Measurements from ENCODE around the gene AFF1. TPM values are rescaled to one million over a fixed set of nuclear protein-coding genes. Genes with fewer than 3 reads are reported as not detected.

AFF1 gene
- total and polyA plus RNA-seq, 4 donors, result 7.2 to 42.8 (median 21.5) TPM

DNA sequence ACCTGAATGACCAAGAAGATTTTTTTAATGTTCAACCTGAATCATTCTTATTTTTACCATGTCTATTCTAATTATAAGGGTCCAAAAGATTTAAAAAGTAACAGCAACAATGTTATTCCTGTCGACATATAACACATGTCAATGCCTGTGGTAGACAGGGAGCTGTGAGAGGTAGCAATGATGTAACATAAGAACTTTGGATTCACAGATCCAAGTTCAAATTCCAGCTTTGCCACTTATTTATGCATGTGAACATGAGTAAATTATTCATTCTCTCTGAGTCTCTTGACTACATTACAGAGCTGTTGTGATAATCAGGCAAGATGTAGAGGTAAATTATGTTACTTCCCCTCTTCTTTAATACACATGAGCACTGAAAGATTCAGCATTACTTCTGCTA is 231.1 kb downstream of the AFF1 start:
- H3K27ac ChIP-seq (ENCODE audit: low read depth in 1 of 2, low read length in 2 of 2), result peak overlapping the region; percentile 15 to 37
- 31% methylated on average over 1 of the region's 1 CpG for WGBS
- TF ChIP-seq JUND (IDR thresholded peaks at IDR 0.05) (peak; percentile 52 to 79), FOXA1 (IDR thresholded peaks at IDR 0.05) (no peak), HNF4A (conservative IDR thresholded peaks at IDR 0.05) (peak; percentile 100), SP1 (IDR thresholded peaks at IDR 0.05) (peak; percentile 80), GABPA (IDR thresholded peaks at IDR 0.05 in 1 of 2, conservative IDR thresholded peaks at IDR 0.05 in 1 of 2) (peak in 1 of 2 donors; percentile 37), NR2F2 (IDR thresholded peaks at IDR 0.05) (no peak), YY1 (IDR thresholded peaks at IDR 0.05) (no peak), TAF1 (conservative IDR thresholded peaks at IDR 0.05) (no peak), EGR1 (IDR thresholded peaks at IDR 0.05; ENCODE audit: low read depth in 2 of 2) (no peak), HNF4G (IDR thresholded peaks at IDR 0.05) (peak; percentile 99), FOXA2 (IDR thresholded peaks at IDR 0.05) (no peak), RAD21 (IDR thresholded peaks at IDR 0.05) (peak; percentile 25 to 27), RXRA (IDR thresholded peaks at IDR 0.05) (peak; percentile 60 to 62)
- TF ChIP-seq, protein P1, sequence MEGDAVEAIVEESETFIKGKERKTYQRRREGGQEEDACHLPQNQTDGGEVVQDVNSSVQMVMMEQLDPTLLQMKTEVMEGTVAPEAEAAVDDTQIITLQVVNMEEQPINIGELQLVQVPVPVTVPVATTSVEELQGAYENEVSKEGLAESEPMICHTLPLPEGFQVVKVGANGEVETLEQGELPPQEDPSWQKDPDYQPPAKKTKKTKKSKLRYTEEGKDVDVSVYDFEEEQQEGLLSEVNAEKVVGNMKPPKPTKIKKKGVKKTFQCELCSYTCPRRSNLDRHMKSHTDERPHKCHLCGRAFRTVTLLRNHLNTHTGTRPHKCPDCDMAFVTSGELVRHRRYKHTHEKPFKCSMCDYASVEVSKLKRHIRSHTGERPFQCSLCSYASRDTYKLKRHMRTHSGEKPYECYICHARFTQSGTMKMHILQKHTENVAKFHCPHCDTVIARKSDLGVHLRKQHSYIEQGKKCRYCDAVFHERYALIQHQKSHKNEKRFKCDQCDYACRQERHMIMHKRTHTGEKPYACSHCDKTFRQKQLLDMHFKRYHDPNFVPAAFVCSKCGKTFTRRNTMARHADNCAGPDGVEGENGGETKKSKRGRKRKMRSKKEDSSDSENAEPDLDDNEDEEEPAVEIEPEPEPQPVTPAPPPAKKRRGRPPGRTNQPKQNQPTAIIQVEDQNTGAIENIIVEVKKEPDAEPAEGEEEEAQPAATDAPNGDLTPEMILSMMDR (IDR thresholded peaks at IDR 0.05; ENCODE audit: low read depth, low read length, missing input control), result no peak
- TF ChIP-seq, protein P2, sequence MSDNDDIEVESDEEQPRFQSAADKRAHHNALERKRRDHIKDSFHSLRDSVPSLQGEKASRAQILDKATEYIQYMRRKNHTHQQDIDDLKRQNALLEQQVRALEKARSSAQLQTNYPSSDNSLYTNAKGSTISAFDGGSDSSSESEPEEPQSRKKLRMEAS (IDR thresholded peaks at IDR 0.05), result peak; percentile 33
- TF ChIP-seq, protein P3, sequence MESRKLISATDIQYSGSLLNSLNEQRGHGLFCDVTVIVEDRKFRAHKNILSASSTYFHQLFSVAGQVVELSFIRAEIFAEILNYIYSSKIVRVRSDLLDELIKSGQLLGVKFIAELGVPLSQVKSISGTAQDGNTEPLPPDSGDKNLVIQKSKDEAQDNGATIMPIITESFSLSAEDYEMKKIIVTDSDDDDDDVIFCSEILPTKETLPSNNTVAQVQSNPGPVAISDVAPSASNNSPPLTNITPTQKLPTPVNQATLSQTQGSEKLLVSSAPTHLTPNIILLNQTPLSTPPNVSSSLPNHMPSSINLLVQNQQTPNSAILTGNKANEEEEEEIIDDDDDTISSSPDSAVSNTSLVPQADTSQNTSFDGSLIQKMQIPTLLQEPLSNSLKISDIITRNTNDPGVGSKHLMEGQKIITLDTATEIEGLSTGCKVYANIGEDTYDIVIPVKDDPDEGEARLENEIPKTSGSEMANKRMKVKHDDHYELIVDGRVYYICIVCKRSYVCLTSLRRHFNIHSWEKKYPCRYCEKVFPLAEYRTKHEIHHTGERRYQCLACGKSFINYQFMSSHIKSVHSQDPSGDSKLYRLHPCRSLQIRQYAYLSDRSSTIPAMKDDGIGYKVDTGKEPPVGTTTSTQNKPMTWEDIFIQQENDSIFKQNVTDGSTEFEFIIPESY (IDR thresholded peaks at IDR 0.05), result peak; percentile 30
- TF ChIP-seq, protein P4, sequence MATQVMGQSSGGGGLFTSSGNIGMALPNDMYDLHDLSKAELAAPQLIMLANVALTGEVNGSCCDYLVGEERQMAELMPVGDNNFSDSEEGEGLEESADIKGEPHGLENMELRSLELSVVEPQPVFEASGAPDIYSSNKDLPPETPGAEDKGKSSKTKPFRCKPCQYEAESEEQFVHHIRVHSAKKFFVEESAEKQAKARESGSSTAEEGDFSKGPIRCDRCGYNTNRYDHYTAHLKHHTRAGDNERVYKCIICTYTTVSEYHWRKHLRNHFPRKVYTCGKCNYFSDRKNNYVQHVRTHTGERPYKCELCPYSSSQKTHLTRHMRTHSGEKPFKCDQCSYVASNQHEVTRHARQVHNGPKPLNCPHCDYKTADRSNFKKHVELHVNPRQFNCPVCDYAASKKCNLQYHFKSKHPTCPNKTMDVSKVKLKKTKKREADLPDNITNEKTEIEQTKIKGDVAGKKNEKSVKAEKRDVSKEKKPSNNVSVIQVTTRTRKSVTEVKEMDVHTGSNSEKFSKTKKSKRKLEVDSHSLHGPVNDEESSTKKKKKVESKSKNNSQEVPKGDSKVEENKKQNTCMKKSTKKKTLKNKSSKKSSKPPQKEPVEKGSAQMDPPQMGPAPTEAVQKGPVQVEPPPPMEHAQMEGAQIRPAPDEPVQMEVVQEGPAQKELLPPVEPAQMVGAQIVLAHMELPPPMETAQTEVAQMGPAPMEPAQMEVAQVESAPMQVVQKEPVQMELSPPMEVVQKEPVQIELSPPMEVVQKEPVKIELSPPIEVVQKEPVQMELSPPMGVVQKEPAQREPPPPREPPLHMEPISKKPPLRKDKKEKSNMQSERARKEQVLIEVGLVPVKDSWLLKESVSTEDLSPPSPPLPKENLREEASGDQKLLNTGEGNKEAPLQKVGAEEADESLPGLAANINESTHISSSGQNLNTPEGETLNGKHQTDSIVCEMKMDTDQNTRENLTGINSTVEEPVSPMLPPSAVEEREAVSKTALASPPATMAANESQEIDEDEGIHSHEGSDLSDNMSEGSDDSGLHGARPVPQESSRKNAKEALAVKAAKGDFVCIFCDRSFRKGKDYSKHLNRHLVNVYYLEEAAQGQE (IDR thresholded peaks at IDR 0.05), result peak; percentile 40
- TF ChIP-seq, protein P5, sequence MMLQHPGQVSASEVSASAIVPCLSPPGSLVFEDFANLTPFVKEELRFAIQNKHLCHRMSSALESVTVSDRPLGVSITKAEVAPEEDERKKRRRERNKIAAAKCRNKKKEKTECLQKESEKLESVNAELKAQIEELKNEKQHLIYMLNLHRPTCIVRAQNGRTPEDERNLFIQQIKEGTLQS (IDR thresholded peaks at IDR 0.05), result peak; percentile 64
- no peaks in the 10 kb centered on the region for H3K27me3 ChIP-seq (ENCODE audit: control insufficient read depth in 4 of 4, insufficient read depth in 4 of 4, low read length in 3 of 4)
- DNase-seq (ENCODE audit: low spot score), result no peak
- H3K9me3 ChIP-seq (ENCODE audit: control insufficient read depth in 4 of 4, low read length in 3 of 4), result no peaks in the 10 kb centered on the region
- H3K36me3 ChIP-seq (ENCODE audit: control insufficient read depth in 4 of 4, insufficient read depth in 3 of 4, low read depth in 1 of 4, low read length in 3 of 4), result peaks cover 0 to 6% (median 3%) of the 10 kb centered on the region in 4 donors
- no peak overlapping the region for H3K4me3 ChIP-seq (ENCODE audit: low read depth in 1 of 3, low read length in 3 of 3)
- peak overlapping the region in 1 of 2 donors; percentile 28 for H3K9ac ChIP-seq (ENCODE audit: low read depth in 1 of 2, low read length in 2 of 2)
- H3K4me1 ChIP-seq (ENCODE audit: control insufficient read depth in 4 of 4, insufficient read depth in 4 of 4, low read length in 3 of 4), result peaks cover 0 to 15% (median 3%) of the 10 kb centered on the region in 4 donors

Data from liver (tissue), 9 donors.